RWPE2 (cell line): ENCODE results near the gene MAJIN.

ENCODE experiments used
- ATAC-seq: fragments of 200-7000 bp; cut with Tn5 transposase; 3 replicates; pipeline ENCODE4 v1.9.1; 2021; ENCODE audit warnings: low read depth
- DNase-seq: peaks from one replicate; pipeline ENCODE4 v3.0.0-alpha.2; 2020; ENCODE audit warnings: low spot score
- H3K27ac ChIP-seq: fragments of 450-650 bp; 2 replicates; pipeline ENCODE4 v1.5.1; 2017; ENCODE audit warnings: mild to moderate bottlenecking; ENCODE audit not compliant: poor library complexity, severe bottlenecking
- H3K27me3 ChIP-seq: fragments of 250-450 bp; sonication (Bioruptor Pico); 2 replicates; pipeline ENCODE4 v1.5.1; 2021; ENCODE audit warnings: mild to moderate bottlenecking, moderate library complexity; ENCODE audit not compliant: insufficient read depth, poor library complexity, severe bottlenecking
- H3K36me3 ChIP-seq: fragments of 250-450 bp; sonication (Bioruptor Pico); 2 replicates; pipeline ENCODE4 v1.5.1; 2020; ENCODE audit warnings: low read depth, mild to moderate bottlenecking, moderate library complexity
- H3K4me1 ChIP-seq: fragments of 250-450 bp; sonication (Bioruptor Pico); 2 replicates; pipeline ENCODE4 v1.5.1; 2021; ENCODE audit warnings: mild to moderate bottlenecking, moderate library complexity; ENCODE audit not compliant: insufficient read depth, poor library complexity, severe bottlenecking
- H3K4me3 ChIP-seq: fragments of 250-450 bp; sonication (Bioruptor Pico); 2 replicates; pipeline ENCODE4 v1.5.1; 2021; ENCODE audit warnings: mild to moderate bottlenecking, moderate library complexity; ENCODE audit not compliant: severe bottlenecking
- H3K9me3 ChIP-seq: fragments of 250-450 bp; sonication (Bioruptor Pico); 2 replicates; pipeline ENCODE4 v1.5.1; 2021; ENCODE audit warnings: mild to moderate bottlenecking, moderate library complexity; ENCODE audit not compliant: severe bottlenecking
- TF ChIP-seq, protein P1 (sequence below): fragments of 450-650 bp; IDR thresholded peaks from one replicate; pipeline ENCODE4 v1.5.1; 2017; ENCODE audit warnings: mild to moderate bottlenecking, moderate library complexity; ENCODE audit not compliant: poor library complexity, severe bottlenecking

The MAJIN gene

GRCh38 chr11:64929625-64930024 lies 42.3 kb downstream of the MAJIN start:
- Histone ChIP-seq H3K4me3 (no peak overlapping the region), H3K36me3 (peaks cover 35% of the 10 kb centered on the region), H3K4me1 (no peaks in the 10 kb centered on the region), H3K27me3 (no peaks in the 10 kb centered on the region), H3K9me3 (no peaks in the 10 kb centered on the region), H3K27ac (no peak overlapping the region)
- TF ChIP-seq, protein P1, sequence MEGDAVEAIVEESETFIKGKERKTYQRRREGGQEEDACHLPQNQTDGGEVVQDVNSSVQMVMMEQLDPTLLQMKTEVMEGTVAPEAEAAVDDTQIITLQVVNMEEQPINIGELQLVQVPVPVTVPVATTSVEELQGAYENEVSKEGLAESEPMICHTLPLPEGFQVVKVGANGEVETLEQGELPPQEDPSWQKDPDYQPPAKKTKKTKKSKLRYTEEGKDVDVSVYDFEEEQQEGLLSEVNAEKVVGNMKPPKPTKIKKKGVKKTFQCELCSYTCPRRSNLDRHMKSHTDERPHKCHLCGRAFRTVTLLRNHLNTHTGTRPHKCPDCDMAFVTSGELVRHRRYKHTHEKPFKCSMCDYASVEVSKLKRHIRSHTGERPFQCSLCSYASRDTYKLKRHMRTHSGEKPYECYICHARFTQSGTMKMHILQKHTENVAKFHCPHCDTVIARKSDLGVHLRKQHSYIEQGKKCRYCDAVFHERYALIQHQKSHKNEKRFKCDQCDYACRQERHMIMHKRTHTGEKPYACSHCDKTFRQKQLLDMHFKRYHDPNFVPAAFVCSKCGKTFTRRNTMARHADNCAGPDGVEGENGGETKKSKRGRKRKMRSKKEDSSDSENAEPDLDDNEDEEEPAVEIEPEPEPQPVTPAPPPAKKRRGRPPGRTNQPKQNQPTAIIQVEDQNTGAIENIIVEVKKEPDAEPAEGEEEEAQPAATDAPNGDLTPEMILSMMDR, result no peak
- no peak for ATAC-seq
- no peak for DNase-seq

DNA sequence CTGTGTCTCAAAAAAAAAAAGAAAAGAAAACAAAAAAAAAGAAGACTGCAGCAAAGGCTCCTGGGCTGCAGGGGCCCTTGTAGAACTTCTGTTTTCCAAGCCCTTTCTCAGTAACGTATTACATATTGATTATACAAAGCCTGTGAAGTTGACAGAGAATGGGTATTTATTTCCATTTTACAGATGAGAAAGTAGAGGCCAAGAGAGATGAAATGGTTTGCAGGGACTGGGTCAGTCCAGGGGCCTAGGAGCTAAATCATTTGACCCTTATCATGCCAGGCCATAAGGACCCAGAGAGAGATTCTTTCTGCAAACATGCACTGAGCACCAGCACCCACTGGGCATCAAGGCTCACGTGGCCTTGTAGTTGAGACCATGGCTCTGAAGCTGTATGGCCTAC lies 43.0 kb downstream of the MAJIN start:
- peaks cover 35% of the 10 kb centered on the region for H3K36me3 ChIP-seq
- H3K27me3 ChIP-seq, result no peaks in the 10 kb centered on the region
- no peak overlapping the region for H3K27ac ChIP-seq
- TF ChIP-seq, protein P1, result no peak
- H3K9me3 ChIP-seq, result no peaks in the 10 kb centered on the region
- H3K4me3 ChIP-seq, result no peak overlapping the region
- no peak for DNase-seq
- H3K4me1 ChIP-seq, result no peaks in the 10 kb centered on the region
- no peak for ATAC-seq

- Histone ChIP-seq H3K4me1 (peaks cover 3% of the 10 kb centered on the region), H3K27me3 (no peaks in the 10 kb centered on the region), H3K36me3 (peaks cover 21% of the 10 kb centered on the region), H3K4me3 (no peak overlapping the region), H3K9me3 (no peaks in the 10 kb centered on the region), H3K27ac (no peak overlapping the region)
- TF ChIP-seq, protein P1, result no peak
- DNase-seq (no peak), ATAC-seq (no peak)
These were observed 45.2 kb downstream of the MAJIN start for GRCh38 chr11:64926689-64927088.

- H3K27me3 ChIP-seq, result no peaks in the 10 kb centered on the region
- DNase-seq (no peak), ATAC-seq (no peak)
- peaks cover 12% of the 10 kb centered on the region for H3K36me3 ChIP-seq
- peak overlapping the region; percentile 87 for H3K4me3 ChIP-seq
- no peak overlapping the region for H3K27ac ChIP-seq
- H3K9me3 ChIP-seq, result no peaks in the 10 kb centered on the region
- TF ChIP-seq, protein P1, result no peak
- H3K4me1 ChIP-seq, result peaks cover 3% of the 10 kb centered on the region
These were observed 46.1 kb downstream of the MAJIN start for GRCh38 chr11:64925536-64926436.

DNA sequence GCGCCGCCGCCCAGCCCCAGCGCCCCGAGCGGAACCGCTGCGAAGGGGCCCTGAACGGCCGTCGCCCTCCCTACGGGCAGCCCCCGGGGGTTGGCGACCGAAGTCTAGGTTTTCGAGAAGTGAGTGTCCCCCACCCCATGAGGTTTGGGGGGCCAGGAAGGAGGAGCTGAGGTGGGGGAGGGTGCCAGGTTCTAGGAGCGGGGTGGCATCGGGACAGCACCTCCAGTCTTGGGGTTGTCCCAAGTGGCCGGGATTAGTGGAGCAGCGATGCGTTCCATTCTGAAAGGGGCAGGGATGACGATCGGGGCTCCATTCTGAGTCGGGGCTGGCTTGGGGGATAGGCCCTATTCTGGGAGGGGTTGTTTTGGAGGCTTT lies 47.0 kb downstream of the MAJIN start:
- no peak for DNase-seq
- H3K9me3 ChIP-seq, result no peaks in the 10 kb centered on the region
- peak overlapping the region; percentile 60 for H3K27ac ChIP-seq
- H3K4me3 ChIP-seq, result peak overlapping the region; percentile 87
- H3K27me3 ChIP-seq, result no peaks in the 10 kb centered on the region
- H3K36me3 ChIP-seq, result peaks cover 5% of the 10 kb centered on the region; the same call in 1 of the 2 replicates
- no peak for ATAC-seq
- TF ChIP-seq, protein P1, result no peak
- peaks cover 3% of the 10 kb centered on the region for H3K4me1 ChIP-seq
